Stimulated activated CD8-positive, alpha-beta memory T cell treated with anti-CD3 and anti-CD28 coated beads, Interleukin-2, amount 100 ng/mL, for 1 hour (primary cell): ENCODE measurements around the gene ARHGAP45.

Experiments
- DNase-seq, 2 donors: peaks; one replicate each; pipeline ENCODE4 v3.0.0-alpha.2; 2020; ENCODE audit warnings: low read depth in 2 of 2

The ARHGAP45 gene

DNA sequence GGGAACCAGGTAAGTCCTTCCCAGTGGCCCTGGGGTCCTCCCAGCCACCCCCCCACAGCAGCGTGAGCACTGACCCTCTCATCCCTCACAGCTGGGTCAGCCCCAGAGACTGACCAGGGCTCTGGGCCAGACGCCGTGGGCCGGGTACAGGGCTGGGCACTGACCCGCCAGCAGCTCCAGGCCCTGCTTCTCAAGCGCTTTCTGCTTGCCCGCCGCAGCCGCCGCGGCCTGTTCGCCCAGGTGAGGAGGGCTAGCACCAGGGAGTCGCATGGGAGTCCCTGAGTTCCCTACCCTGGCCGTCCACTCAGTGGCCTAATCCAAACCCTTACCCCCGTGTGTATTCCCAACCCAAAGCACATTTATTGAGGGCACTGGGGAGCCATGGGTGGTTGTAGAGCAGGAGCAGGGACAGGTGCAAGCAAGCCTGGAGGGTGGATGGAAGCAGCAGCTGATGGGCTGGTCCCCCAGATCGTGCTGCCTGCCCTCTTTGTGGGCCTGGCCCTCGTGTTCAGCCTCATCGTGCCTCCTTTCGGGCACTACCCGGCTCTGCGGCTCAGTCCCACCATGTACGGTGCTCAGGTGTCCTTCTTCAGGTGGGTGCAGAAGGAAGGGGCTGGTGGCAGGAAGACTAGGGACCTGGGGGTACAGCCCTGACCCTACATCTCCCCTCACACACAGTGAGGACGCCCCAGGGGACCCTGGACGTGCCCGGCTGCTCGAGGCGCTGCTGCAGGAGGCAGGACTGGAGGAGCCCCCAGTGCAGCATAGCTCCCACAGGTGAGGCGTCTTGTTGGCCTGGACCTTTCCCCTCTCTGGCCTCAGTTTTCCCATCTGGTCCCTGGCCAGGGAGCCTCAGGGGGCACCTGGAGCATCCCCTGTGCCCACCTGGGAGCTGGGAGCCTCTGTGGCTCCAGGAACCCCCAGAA, 12.6 kb upstream of the ARHGAP45 start:
- no peak for DNase-seq

GRCh38 chr19:1055028-1055425, 11.9 kb upstream of the ARHGAP45 start:
- DNase-seq, result no peak

DNA sequence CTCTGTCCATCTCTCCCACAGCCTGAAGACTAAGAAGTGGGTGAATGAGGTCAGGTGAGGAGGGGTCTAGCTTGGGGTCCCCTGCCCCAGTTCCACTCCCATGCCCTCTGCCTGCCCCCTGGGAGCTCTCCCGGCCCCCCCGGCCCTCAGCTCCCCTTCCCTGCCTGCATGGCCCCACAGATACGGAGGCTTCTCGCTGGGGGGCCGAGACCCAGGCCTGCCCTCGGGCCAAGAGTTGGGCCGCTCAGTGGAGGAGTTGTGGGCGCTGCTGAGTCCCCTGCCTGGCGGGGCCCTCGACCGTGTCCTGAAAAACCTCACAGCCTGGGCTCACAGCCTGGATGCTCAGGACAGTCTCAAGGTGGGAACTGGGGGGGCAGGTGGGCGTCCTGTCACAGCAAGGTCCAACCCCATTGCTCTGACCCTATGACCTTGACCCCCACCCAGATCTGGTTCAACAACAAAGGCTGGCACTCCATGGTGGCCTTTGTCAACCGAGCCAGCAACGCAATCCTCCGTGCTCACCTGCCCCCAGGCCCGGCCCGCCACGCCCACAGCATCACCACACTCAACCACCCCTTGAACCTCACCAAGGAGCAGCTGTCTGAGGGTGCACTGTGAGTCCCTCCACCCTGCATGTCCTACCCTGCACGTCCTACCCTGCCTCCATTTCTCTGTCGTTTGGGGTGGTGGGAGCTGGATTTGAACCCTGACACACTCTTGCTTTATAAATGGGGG, 10.9 kb upstream of the ARHGAP45 start:
- no peak for DNase-seq

DNA sequence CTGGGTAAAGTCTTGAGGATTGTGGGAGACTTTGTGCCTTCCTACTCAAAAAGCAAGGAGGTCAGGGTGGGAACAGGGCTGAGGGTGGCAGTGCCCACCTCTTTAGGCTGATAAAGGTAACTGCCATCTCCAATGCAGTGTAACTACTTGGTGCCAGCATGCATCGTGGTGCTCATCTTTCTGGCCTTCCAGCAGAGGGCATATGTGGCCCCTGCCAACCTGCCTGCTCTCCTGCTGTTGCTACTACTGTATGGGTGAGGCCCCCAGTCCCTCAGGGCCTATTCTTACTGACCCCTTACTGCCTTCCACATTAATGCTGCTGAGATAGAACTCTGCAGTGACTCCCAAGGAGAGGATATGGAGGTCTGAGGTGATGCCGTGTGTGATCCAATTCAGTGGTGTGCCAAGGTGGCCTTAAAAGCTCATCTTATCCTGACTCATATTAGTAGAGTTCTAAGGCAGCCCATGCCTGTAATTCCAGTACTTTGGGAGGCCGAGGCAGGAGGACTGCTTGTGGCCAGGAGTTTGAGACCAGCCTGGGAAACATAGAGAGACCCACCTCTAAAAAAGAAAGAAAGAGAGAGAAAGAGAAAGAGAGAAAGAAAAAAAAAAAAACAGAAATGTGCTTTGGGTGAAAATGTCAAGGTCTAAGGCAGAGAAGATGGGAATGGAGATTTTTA, 9.7 kb upstream of the ARHGAP45 start:
- no peak for DNase-seq

GRCh38 chr19:1058112-1058511, 8.9 kb upstream of the ARHGAP45 start:
- DNase-seq, result no peak

DNA sequence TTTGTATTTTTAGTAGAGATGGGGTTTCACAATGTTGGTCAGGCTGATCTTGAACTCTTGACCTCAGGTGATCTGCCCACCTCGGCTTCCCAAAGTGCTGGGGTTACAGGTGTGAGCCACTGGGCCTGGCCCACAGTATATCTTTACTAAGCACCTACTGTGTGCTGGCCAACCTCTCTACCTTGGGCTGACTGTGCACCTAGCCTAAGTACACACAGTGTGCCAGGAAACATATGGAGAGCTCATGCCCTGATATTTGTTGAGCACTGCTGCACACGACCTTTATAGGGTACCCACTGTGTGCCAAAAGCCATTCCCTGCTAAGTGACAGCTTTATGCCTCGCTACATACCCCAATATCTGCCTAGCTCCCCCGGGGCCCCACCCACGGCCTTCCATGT, 6.3 kb upstream of the ARHGAP45 start:
- DNase-seq, result no peak

GRCh38 chr19:1061987-1062386, 5.0 kb upstream of the ARHGAP45 start:
- DNase-seq, result no peak

DNA sequence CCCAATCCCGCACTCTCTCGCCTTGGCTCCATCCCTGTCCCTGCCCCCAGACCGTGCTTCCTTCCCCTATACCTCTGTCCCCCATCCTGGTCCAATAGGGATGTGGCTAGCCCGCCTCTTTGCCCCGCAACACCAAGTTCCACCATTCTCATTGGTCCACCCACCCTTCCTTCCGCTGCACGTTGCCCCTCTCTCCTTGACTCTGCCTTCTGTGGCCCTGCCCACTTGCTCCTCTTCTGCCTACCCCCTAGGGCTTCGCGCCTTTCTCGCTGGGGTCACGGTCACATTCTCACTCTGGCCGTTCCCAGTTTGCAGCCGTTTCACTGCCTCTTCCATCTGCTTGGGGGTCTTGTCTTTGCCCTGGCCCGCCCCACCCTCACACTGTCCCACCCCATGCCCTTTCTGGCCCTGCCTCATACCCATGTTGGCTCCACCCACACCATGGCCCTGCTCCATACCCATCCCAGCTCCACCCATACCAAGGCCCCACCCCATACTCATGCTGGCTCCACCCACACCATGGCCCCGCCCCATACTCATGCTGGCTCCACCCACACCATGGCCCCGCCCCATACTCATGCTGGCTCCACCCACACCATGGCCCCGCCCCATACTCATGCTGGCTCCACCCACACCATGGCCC, 4.5 kb upstream of the ARHGAP45 start:
- no peak for DNase-seq

DNA sequence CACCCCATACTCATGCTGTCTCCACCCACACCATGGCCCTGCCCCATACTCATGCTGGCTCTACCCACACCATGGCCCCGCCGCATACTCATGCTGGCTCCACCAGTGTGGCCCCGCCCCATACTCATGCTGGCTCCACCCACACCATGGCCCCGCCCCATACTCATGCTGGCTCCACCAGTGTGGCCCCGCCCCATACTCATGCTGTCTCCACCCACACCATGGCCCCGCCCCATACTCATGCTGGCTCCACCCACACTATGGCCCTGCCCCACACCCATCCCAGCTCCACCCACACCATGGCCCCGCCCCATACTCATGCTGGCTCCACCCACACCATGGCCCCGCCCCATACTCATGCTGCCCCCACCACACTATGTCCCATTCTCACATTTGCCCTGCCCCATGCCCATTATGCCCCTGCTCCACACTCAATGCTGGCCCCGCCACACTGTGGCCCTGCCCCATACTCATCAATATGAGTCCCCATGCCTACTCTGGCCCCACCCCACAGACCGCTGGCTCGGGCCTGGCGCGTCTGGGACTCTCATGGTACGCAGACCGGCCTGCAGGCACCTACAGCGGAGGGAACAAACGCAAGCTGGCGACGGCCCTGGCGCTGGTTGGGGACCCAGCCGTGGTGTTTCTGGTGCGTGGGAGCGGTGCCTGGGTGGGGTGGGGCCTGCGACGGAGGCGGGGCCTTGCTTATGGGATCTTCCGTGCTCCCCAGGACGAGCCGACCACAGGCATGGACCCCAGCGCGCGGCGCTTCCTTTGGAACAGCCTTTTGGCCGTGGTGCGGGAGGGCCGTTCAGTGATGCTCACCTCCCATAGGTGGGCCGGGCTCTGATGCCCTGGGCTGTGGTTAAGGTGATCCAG, 3.7 kb upstream of the ARHGAP45 start:
- DNase-seq, result no peak

DNA sequence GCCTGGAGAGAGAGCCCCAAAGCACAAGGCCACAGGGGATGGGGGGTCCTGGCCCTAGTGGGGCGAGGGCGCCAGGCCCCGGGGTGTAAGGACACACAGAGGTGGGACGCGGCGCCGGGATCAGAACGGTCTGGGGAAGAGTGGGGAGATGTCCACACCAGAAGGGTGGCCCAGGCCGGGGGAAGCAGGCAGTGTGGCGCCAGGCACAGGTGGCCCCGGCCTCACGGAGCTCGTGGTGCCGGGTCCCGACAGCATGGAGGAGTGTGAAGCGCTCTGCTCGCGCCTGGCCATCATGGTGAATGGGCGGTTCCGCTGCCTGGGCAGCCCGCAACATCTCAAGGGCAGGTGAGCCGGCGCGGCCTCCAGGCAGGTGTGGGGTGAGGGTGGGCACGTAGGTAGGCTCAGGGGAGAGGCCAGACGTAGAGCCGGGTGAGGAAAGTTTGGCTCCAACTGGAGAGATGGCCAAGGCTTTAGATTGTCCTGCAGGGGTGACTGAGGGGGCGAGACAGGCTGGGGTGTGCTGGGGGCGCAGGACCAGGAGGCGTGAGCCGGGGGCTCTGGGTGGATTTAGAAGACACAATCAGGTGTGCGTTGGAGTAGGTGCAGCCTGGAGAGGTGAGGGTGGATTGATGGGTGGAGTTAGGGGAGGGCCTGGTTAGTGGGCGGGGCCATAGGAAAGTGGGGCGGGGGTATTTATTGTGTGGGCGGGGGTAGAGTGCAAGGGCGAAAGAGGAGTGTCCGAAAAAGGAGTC, 2.9 kb upstream of the ARHGAP45 start:
- no peak for DNase-seq

DNA sequence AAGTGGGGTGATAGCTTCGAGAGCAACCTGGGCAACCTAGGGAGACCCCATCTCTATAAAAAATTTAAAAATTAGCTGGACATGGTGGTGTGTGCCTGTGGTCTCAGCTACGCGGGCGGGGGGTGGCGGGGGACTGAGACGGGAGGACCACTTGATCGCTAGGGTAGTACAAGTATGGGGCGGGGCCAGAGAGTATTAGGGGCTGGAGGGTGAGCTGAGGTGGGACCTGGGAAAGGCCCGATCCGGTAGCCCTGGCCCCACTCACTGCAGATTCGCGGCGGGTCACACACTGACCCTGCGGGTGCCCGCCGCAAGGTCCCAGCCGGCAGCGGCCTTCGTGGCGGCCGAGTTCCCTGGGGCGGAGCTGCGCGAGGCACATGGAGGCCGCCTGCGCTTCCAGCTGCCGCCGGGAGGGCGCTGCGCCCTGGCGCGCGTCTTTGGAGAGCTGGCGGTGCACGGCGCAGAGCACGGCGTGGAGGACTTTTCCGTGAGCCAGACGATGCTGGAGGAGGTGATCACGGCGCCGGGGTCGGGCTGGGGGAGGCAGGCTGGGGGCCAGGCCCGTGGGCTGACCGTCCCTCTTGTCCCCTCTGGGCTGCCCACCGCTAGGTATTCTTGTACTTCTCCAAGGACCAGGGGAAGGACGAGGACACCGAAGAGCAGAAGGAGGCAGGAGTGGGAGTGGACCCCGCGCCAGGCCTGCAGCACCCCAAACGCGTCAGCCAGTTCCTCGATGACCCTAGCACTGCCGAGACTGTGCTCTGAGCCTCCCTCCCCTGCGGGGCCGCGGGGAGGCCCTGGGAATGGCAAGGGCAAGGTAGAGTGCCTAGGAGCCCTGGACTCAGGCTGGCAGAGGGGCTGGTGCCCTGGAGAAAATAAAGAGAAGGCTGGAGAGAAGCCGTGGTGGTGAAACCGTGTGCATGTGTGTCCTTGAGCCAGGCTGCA, 2.0 kb upstream of the ARHGAP45 start:
- peak in 1 of 2 donors; percentile 53 for DNase-seq

GRCh38 chr19:1065606-1066109, 1.3 kb upstream of the ARHGAP45 start:
- no peak for DNase-seq

GRCh38 chr19:1066251-1066747, 668 bp upstream of the ARHGAP45 start:
- DNase-seq, result no peak

DNA sequence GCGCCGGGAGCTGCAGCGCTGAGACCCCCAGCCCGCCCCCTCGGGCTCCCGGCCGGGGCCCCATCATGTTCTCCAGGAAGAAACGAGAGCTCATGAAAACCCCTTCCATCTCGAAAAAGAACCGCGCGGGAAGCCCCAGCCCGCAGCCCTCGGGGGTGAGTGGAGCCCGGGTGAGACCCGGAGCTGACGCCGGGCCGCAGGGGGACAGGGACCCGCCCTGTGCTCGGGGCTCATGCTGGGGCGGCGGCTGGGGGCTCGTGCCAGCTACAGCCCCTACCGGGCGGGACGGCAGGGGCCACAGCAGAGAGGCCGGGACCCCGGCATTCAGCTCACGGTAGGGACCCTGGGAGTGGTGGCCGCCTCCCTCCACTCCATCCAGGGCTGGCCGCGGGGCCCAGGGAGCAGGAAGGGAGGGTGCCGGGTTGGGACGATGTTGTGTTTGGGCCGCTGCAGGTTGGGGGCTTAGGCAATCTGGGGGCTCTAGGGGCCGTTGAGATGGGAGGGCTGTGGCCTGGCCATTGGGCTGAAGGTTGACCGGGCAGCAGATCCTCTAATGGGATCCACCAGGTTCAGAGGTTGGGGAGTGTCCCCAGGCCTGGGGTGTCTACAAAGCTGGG, 482 bp downstream of the ARHGAP45 start:
- no peak for DNase-seq

- no peak for DNase-seq
Measured at GRCh38 chr19:1068009-1069001, 1.3 kb downstream of the ARHGAP45 start.

DNA sequence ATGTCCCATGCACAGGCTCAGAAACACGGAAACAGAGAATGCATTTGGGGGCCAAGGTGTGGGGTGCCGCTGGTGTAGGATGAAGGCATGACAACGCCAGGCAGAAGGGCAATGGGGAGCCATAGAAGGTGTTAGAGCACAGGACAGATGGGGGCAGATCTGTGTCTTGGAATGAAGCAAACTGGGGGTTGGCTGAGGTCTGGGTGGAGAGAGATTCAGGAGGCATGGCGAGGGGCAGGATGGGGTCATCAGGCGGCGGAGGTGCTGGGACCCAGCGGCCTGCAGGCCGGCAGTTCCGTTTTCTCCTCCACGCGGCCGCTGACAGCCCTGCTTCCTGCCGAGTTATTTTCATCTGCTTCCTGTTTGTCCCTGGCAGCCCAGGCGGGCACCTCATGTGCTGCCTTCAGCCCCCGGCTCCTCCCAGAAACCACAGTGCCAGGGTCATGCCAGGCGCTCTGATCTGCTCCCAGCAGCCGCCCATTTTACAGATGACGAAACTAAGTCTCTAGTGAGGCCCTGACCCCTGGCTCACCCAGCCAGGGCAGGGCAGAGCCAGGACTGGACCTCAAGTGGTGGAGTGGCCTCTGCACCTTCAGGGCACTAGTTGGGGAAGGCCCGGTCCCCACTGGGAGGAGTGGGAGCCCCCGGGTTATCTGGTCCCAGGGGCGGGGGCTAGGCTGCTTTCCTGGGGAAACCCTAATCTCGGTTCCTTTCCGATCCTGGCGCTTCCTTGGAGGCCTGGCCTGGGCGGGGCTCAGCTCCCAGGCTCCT, 2.2 kb downstream of the ARHGAP45 start:
- DNase-seq, result no peak
